Measurements from ENCODE around the gene SEMA5A.

The SEMA5A gene

GRCh38 chr5:9182899-9183695 is 362.8 kb downstream of the SEMA5A start:
- no peak for DNase-seq (ENCODE audit: low read depth in 2 of 3, low spot score in 2 of 3)

DNA sequence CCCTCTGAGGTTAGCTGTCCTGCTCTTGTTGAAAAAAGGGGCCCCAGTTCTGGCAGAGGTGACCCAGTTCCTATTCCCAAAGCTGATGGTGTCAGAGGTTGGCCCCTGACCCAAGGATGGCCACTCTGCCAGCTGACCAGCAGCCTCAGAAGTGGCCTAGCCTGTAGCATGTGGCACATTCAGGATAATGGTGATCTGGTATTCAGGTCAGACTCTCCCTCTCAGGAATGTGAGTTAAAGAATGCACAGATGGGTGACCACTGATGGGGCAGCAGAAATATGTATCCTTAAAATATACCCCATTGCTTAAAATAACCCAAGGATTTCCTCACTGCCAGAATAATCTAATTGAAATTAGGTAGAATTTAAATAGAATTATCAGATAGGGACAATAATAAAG is 369.2 kb downstream of the SEMA5A start:
- DNase-seq (ENCODE audit: low read depth in 2 of 3, low spot score in 2 of 3), result no peak

GRCh38 chr5:9174446-9174845 is 371.4 kb downstream of the SEMA5A start:
- no peak for DNase-seq (ENCODE audit: low read depth in 2 of 3, low spot score in 2 of 3)

- no peak for DNase-seq (ENCODE audit: low read depth in 2 of 3, low spot score in 2 of 3)
These were observed 372.4 kb downstream of the SEMA5A start for GRCh38 chr5:9173281-9174048.

DNA sequence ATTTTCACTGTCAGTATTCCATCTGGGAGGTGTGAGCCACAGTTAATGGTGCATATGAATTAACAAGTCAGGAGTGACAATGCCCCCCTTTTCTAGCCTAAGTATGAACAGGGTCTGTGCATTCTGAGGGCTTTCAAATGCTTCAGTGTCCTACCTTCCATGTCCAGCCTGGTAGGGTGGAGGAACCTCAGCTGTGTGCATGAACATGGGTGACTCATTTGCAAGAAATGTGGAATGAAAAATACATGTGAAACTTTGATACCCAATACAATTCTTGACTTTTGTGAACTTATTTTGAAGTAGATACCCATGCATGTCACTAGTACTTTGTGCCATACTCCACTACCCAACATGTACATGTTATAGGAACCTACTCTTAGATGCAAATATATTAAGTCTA is 375.8 kb downstream of the SEMA5A start:
- no peak for DNase-seq (ENCODE audit: low read depth in 2 of 3, low spot score in 2 of 3)

- no peak for DNase-seq (ENCODE audit: low read depth in 2 of 3, low spot score in 2 of 3)
These were observed 376.3 kb downstream of the SEMA5A start for GRCh38 chr5:9169557-9169902.

DNA sequence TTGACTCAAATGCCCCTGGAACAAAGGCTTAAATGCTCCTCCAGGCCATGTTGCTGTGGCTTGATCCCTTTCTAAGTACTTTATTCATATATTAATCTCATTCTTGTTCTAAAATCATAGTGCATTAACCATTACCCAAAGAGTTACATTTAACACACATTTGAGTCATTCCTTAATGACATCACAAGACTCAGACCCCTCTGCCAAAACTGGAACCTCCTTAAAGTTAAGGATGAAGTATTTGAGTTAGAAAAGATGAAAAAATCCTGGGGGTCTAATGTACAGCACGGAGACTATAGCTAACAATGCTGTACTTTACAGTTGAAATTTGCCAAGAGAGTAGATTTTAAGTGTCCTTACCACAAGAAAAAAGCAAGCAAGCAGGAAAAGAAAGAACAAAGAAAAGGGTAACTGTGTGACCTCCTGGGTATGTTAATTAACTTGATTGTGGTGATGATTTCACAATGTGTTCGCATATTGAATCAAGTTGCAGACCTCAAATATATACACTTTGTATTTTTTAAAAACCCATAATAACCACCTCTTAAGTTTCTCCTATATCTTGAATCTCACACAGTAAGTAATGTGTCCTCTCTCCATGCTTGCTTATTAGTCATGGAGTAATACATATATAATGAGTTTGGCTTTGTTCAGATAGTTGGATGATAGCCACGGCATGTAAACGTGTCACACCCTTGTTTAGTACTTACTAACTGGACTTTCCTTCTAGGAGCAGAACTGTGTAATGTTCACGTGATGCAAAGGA is 376.9 kb downstream of the SEMA5A start:
- no peak for DNase-seq (ENCODE audit: low read depth in 2 of 3, low spot score in 2 of 3)

GRCh38 chr5:9166202-9167112 is 379.4 kb downstream of the SEMA5A start:
- no peak for DNase-seq (ENCODE audit: low read depth in 2 of 3, low spot score in 2 of 3)

GRCh38 chr5:9165546-9165945 is 380.3 kb downstream of the SEMA5A start:
- DNase-seq (ENCODE audit: low read depth in 2 of 3, low spot score in 2 of 3), result no peak

DNA sequence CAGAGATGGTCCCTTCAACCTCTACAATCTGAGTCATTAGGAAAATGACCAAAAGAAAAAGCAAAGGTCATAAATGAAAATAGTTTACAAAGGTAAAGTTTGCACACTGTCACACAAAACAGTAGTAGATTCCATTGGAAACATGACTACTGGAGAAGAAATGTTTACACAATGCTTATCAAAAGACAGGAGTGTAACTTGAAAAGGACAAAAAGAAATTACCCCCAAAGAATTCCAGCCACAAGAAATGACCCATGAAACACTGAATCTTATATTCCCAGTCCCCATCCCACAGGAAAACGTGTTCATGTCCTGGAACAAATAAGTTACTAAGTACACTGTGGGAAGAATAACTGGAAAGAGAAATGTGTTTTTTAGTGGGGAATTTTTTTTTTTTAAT is 385.1 kb downstream of the SEMA5A start:
- DNase-seq (ENCODE audit: low read depth in 2 of 3, low spot score in 2 of 3), result no peak

- DNase-seq (ENCODE audit: low read depth in 2 of 3, low spot score in 2 of 3), result no peak
These were observed 388.1 kb downstream of the SEMA5A start for GRCh38 chr5:9157811-9158210.

DNA sequence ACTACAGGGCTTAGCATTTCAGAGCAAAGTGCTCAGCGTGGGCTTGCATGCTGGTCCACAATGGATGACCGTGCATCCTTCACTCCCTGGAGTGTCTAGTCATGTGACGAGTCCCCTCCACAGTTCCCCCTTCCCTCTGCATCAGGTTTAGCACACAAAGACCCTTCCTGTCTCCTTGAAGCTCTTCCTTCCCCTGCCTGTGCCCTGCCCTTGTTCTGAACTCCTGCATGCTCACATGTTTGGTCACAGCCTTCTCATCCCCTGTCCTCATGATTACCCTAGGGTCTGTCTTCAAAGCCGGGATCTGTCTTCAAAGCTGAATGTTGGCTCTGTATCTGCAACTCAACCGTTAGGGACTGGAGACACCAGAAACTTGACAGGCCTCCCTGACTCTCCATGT is 388.9 kb downstream of the SEMA5A start:
- DNase-seq (ENCODE audit: low read depth in 2 of 3, low spot score in 2 of 3), result no peak

- DNase-seq (ENCODE audit: low read depth in 2 of 3, low spot score in 2 of 3), result no peak
These were observed 389.6 kb downstream of the SEMA5A start for GRCh38 chr5:9156282-9156681.

DNA sequence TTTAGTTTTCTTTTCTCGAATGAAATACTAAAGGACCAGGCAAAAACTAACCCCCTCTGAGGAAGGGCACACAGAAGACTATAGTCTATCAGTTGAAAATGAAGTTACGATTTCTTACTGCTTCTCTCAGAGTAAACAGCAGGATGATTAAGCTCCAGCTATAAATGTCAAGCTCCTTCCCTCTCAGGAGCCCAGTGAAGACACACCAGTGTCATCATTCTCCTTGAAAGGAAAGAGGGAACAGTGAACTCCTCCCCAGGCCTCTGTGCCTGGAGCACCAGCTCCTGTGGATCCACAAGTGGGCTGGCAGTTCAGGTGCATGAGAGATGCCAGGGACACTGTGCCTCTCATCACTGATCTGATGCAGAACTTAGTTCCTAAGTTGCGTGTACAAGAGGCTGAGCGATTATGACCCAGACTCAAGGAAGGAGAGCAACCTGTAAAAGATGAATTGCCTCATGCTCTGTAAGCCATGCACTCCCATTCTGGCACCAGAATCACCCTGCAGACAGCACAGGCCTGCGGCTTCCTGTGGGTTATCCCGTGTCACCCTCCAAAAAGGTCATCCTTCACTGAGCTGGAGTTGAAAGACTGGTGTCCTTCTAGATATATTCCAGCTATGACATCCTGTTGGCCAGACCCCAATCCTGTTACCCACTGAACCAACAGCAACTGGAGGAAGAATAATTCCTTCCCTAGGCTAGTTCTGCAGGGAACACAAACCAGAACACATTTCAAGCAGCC is 394.0 kb downstream of the SEMA5A start:
- no peak for DNase-seq (ENCODE audit: low read depth in 2 of 3, low spot score in 2 of 3)

DNA sequence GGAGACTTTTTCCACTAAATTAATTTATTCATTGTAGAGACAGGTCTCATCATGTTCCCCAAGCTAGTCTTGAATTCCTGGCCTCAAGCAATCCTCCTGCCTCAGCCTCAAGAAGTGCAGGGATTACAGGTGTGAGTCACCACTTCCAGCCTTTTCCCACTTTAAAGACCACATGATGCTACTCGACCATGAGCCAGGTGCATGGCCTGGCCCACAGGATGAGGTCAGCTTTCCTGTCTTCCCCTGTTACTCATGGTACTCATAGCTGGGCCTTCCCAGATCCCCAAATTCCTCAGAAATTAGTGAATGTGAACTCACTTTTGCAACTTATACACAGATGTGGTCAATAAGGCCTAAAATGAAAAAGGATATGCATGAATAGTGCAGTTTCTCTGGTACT is 395.9 kb downstream of the SEMA5A start:
- DNase-seq (ENCODE audit: low read depth in 2 of 3, low spot score in 2 of 3), result no peak

GRCh38 chr5:9148242-9148641 is 397.6 kb downstream of the SEMA5A start:
- DNase-seq (ENCODE audit: low read depth in 2 of 3, low spot score in 2 of 3), result no peak

DNA sequence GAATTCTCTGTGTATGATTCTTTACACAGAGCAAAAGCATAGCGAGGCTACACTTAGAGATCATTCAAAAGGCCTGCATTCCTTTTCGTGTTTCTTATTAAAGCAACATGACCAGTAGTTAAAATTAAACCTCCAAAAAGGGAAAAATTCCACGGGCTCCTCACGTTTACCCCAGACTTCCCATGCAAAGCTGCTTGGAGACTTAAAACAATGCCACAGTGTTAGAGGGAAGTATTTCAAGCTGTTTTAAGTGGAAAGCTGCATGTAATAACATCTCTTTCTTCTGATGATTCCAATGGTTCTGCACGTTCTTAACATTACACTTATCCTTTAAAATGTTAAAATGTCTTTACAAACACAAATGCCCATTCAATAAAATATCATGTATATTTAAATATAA is 405.2 kb downstream of the SEMA5A start:
- DNase-seq (ENCODE audit: low read depth in 2 of 3, low spot score in 2 of 3), result no peak

DNA sequence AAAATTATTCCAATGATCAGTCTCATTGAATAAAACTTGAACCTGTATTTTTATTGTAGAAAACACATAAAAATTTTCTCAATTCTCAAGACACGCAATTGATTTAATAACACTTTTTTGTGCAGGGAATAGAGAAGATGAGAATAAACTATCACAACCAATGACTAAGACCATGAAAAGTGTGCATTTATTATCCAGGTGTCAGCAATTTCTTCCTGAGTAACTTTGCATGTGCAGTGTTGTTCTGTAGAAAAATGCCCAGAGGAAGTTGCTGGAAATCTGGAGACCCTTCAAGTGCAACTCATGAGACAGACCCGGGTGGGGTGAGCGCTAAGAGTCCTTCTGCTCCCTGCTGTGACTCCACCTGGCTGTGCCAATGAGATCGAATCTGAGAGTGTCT is 405.7 kb downstream of the SEMA5A start:
- no peak for DNase-seq (ENCODE audit: low read depth in 2 of 3, low spot score in 2 of 3)

DNA sequence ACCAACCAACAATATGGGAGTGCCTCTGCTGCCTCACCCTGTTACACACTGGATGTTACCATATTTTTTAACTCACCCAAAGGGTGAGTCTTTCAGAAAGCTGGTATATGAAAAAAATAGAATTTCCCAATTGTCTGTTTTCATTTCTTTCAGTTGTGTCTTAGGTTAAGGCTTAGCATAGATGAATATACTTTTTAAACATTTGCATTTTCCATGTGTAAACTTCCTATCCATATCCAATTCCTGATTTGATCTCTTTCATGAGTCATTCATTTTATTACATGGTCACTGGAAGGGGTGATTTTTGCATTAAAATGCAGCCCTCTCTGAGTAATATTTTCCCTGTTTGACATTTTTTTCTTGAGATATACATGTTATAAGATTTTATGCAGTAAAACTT is 406.5 kb downstream of the SEMA5A start:
- DNase-seq (ENCODE audit: low read depth in 2 of 3, low spot score in 2 of 3), result no peak

- no peak for DNase-seq (ENCODE audit: low read depth in 2 of 3, low spot score in 2 of 3)
These were observed 417.7 kb downstream of the SEMA5A start for GRCh38 chr5:9128136-9128535.

All from activated CD8-positive, alpha-beta memory T cell treated with anti-CD3 and anti-CD28 coated beads for 48 hours (primary cell).